ENCODE results near the gene CST6. TPM values are rescaled to one million over a fixed set of nuclear protein-coding genes. Genes with fewer than 3 reads are reported as not detected.
"Not testable (repeated sequence)": the region's sequence is repeated elsewhere in the genome, so short reads cannot be mapped to it uniquely, and the experiment has no call there.

CST6 gene
- total RNA-seq, 1 donor from 2014 or later: not detected

- Mint-ChIP-seq H3K4me1 (no peaks in the 10 kb centered on the region), H3K9me3 (no peaks in the 10 kb centered on the region), H3K36me3 (ENCODE audit: low read depth) (no peaks in the 10 kb centered on the region), H3K27ac (ENCODE audit: unreplicated experiment) (no peak overlapping the region), H3K4me3 (no peak overlapping the region), H3K27me3 (ENCODE audit: low read depth) (no peaks in the 10 kb centered on the region)
- DNase-seq (ENCODE audit: low read depth, low spot score): no peak
- TF ChIP-seq CTCF (conservative IDR thresholded peaks at IDR 0.05): no peak
Observed at GRCh38 chr11:66017321-66017720, 5.5 kb downstream of the CST6 start.

- peaks cover 9% of the 10 kb centered on the region for H3K27me3 Mint-ChIP-seq (ENCODE audit: low read depth)
- H3K4me1 Mint-ChIP-seq: peaks cover 4% of the 10 kb centered on the region
- H3K4me3 Mint-ChIP-seq: no peak overlapping the region
- no peak for DNase-seq (ENCODE audit: low read depth, low spot score)
- H3K27ac Mint-ChIP-seq (ENCODE audit: unreplicated experiment): no peak overlapping the region
- H3K9me3 Mint-ChIP-seq: no peaks in the 10 kb centered on the region
- no peak for TF ChIP-seq CTCF (conservative IDR thresholded peaks at IDR 0.05)
- H3K36me3 Mint-ChIP-seq (ENCODE audit: low read depth): no peaks in the 10 kb centered on the region
Observed at GRCh38 chr11:66020212-66020611, 8.4 kb downstream of the CST6 start.

- DNase-seq (ENCODE audit: low read depth, low spot score): no peak
- no peak overlapping the region for H3K27ac Mint-ChIP-seq (ENCODE audit: unreplicated experiment)
- H3K4me3 Mint-ChIP-seq: no peak overlapping the region
- H3K9me3 Mint-ChIP-seq: no peaks in the 10 kb centered on the region
- peaks cover 4% of the 10 kb centered on the region for H3K4me1 Mint-ChIP-seq
- no peaks in the 10 kb centered on the region for H3K36me3 Mint-ChIP-seq (ENCODE audit: low read depth)
- no peak for TF ChIP-seq CTCF (conservative IDR thresholded peaks at IDR 0.05)
- H3K27me3 Mint-ChIP-seq (ENCODE audit: low read depth): peaks cover 9% of the 10 kb centered on the region
Observed at GRCh38 chr11:66020618-66021357, 9.0 kb downstream of the CST6 start.

- H3K27ac Mint-ChIP-seq (ENCODE audit: unreplicated experiment): no peak overlapping the region
- no peaks in the 10 kb centered on the region for H3K36me3 Mint-ChIP-seq (ENCODE audit: low read depth)
- no peaks in the 10 kb centered on the region for H3K9me3 Mint-ChIP-seq
- peaks cover 4% of the 10 kb centered on the region for H3K4me1 Mint-ChIP-seq
- DNase-seq (ENCODE audit: low read depth, low spot score): peak; percentile 96
- peak; percentile 94 for TF ChIP-seq CTCF (conservative IDR thresholded peaks at IDR 0.05)
- peaks cover 9% of the 10 kb centered on the region for H3K27me3 Mint-ChIP-seq (ENCODE audit: low read depth)
- no peak overlapping the region for H3K4me3 Mint-ChIP-seq
Observed at GRCh38 chr11:66022401-66023185, 10.8 kb downstream of the CST6 start.

- not testable (repeated sequence) for H3K27ac Mint-ChIP-seq (ENCODE audit: unreplicated experiment); H3K4me3 Mint-ChIP-seq; H3K36me3 Mint-ChIP-seq (ENCODE audit: low read depth); DNase-seq (ENCODE audit: low read depth, low spot score); H3K4me1 Mint-ChIP-seq; H3K9me3 Mint-ChIP-seq
- H3K27me3 Mint-ChIP-seq (ENCODE audit: low read depth): peaks cover 14% of the 10 kb centered on the region
Observed at GRCh38 chr11:66023186-66023440, 11.3 kb downstream of the CST6 start.

- no peak for TF ChIP-seq CTCF (conservative IDR thresholded peaks at IDR 0.05)
- Mint-ChIP-seq H3K27ac (ENCODE audit: unreplicated experiment) (no peak within 1 kb of the TSS), H3K4me3 (no peak within 1 kb of the TSS), H3K36me3 (ENCODE audit: low read depth) (no peaks in the 10 kb centered on the region), H3K27me3 (ENCODE audit: low read depth) (peaks cover 16% of the 10 kb centered on the region), H3K4me1 (peaks cover 4% of the 10 kb centered on the region), H3K9me3 (no peaks in the 10 kb centered on the region)
- no peak for DNase-seq (ENCODE audit: low read depth, low spot score)
Observed at GRCh38 chr11:66026017-66026529, 14.3 kb downstream of the CST6 start, which contains the start of gene CATSPER1. Gene CATSPER1 (minus strand): TSS chr11:66026479. CDS start chr11:66026379, 100 bp downstream.
